Measurements from ENCODE around the gene SLC25A22.

Gene SLC25A22

DNA sequence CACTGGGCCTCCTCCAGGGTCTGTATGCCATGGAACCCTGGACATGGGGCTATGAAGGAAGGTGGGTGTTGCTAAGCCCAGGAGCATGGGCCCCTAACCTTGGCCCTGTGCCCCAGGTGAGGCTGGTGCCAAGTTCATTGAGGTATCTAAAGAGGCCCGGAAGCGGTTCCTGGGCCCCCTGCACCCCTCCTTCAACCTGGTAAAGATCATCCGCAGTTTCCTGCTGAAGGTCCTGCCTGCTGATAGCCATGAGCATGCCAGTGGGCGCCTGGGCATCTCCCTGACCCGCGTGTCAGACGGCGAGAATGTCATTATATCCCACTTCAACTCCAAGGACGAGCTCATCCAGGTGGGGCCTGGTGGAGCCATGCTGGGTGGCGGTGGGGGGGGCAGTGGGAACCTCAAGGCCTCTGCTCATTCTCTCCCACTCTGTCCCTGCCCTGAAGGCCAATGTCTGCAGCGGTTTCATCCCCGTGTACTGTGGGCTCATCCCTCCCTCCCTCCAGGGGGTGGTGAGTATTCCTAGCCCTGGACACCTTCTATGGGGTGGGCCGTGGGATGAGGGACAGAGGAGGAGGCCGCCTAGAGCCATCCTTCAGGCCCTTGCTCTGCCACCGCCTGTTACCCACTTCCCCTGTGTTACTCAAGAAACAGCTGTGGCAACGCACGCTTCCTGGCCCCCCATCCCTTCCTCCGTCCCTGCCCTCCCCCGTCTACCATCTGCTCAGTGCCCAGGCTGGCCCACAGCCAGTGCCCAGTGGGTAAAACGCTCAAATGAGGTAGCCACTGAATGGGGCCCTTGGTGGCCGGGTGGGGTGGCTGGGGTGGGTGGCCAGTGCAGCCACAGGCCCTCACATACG, 23.7 kb upstream of the SLC25A22 start:
- DNase-seq (ENCODE audit: low read depth): no peak

DNA sequence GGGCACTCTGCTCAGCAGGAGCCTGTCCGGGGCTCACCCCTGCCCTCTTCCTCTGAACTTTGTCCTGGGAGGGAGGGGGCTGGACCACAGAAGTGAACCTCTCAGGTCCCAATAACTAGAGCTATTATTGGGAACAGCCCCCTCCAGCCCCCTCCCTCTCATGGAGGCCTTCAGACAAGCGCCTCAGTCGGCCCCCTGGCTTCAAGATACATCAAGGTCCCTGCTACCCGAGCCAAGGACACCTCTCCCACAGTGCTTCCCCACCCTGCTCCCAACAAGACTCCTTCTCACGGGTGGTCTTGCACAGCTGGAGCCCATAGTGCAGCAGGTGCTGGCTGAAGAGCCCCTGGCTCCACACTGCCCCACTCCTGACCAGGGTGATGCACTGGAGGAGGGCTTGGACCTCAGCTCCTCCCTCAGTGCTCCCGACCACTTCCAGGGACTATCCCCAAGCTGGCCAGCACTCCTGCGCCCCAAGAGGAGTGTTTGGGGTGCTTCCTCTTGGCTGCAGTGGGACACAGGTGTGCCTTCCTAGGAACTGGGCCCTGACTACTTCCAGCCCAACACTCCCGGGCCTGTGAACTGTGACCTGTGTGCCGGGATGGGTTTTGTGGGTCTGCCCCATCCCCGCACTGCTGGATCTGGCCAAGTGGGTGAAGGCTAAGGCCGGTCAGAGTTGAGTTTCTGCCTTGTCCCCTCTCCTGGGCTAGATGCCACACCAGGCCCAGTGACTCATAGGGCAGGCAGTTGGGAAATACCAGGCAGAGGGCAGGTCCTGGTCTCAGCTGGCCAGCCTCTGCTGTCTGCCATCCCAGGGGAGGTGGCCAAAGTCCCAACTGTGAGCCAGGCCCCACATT, 22.8 kb upstream of the SLC25A22 start:
- peak; percentile 83 for DNase-seq (ENCODE audit: low read depth)

DNA sequence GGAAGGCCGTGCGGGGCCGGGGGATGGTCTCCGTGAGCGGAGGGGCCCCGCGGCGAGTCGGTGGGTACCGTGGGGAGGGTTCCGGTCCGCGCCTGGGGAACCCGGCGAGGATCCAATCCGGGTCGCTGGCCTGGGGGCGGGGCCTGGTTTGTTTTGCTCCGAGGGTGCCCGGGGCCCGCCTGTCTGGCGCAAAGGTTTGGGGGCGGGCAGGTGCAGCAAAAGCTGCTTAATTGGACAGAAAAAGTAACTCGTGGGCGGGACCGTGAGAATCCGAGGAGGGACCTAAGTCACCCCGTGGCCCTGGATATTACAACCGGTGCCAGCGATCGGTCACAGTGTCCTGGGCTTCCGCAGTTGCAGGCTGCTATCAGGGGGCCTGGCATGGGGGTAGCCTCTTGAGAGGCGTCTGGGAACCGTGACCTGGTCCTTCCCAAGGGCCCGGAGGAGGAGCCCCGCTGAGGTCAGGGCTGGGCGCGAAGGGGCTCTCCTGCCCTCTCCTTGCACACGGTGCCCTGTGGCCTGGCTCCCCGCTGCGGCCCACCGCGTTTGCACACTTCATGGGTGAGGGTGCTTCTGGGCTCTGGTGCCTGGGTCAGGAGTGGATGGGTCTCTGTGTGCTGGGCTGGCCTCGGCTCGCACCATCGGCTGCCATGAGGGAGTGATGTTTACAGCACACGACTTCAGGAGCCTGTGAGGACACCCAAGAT, 22.0 kb upstream of the SLC25A22 start:
- peak; percentile 83 for DNase-seq (ENCODE audit: low read depth)

DNA sequence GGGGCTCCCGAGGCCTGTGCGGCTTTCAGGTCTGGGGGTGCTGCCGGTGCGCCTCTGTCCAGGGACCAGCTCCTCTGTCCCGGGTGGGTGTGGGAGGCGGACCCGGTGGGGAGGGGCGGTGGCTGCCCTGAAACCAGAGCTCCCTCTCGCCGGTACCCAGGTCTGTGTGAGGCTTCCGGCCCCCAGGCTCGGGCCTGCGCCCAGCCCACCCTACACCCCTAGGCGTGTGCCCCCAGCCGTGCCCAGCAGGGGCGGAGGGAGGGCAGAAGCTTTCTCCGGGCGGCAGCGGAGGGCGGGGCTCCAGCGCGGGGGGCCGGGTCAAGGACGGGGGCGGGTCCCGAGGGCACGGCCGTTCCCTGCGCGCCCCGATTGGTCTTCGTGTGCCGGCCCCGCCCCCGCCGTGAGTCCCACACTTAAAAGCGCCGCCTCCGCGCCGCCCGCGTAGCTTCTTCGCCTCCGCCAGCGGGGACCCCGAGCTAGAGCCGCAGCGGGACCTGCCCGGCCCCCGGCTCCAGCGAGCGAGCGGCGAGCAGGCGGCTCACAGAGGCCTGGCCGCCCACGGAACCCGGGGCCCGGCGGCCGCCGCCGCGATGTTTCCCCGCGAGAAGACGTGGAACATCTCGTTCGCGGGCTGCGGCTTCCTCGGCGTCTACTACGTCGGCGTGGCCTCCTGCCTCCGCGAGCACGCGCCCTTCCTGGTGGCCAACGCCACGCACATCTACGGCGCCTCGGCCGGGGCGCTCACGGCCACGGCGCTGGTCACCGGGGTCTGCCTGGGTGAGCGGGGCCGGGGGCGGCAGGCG, 21.2 kb upstream of the SLC25A22 start:
- peak; percentile 89 for DNase-seq (ENCODE audit: low read depth)

DNA sequence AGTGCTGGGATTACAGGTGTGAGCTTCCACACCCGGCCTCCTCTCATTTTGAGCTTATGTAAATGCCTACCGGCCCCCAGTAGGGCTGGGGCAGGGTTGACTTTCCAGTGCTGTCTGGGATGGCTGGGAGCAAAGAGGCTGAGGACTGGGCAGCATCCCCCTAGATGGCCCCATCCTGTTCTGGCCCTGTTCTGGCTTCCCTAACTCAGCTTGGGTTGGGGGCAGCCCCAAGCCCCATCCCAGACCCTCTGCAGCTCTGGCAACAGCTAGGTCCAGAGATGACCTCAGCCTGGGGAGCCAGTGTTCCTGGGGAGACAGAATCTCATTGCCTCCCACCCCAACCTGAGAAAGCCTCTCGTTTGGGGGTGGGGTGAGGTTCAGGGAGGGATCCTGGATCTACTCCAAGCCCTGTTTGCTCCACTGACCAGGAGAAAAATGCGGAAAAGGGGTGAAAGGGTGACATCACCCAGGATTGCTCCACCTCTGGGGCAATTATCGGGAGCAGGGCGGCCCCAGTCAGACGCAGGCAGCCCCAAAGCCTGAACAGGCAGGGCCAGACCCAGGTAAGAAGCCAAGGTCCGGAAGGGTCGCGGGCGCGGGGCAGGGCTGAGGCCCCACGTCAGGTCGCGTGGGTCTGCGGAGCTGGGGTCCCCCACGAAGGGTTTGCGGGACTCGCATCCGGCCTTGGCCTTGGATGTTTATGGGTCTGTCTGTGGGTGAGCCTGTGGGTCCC, 20.5 kb upstream of the SLC25A22 start, which contains the start of gene PNPLA2:
PNPLA2 (plus strand) TSS at position 519 of the 733 bp plus-strand sequence. CDS start 805 bp downstream, outside the sequence.
- DNase-seq (ENCODE audit: low read depth): peak; percentile 81

DNA sequence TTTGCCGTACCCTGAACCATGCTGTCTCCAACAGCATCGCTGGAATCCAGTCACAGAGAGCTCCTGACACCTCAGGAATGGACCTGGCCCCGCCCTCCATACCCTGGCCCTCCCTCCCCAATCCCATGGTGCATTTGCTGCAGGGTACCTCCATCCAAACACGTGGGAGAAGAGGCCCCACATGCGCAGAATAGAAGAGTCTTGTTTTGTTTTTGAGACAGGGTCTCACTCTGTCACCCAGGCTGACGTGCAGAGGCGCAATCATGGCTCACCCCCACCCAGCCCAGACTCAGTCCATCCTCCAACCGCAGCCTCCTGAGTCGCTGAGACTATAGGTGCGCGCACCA, 18.3 kb upstream of the SLC25A22 start:
- no peak for DNase-seq (ENCODE audit: low read depth)

DNA sequence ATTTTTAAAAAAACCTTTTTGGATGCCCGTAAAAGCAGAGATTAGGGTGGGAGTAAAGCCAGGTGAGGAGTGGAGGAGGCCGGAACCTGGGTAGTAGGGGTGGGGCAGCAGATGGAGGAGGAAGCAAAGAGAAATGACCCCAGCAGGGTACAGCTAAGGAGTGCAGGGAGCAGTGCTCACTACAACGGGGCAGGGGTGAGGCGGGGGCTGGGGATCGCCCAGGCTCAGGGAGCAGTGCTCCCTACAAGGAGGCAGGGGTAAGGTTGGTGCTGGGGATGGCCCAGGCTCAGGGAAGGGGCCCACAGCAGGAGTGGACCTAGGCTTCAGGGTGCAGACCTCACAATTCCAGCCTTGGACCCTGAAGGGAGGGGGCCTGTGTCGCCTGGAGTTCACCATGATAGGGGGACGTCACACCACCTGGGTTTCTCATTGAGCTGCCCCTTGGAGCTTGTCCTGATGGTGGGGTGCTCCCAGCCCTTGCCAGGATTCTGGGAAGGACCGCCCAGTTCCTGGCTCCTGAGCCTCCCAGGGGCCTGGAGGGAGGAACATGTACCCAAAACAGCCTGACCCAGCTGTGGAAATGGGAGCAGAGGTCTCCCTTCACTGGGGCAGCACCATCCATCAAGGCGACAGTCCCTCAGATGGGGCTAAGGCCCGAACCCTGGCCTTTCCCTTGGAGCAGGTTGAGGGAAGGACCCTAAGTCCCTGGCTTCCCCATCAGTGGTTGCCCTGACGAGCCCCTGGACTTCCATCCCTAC, 17.8 kb upstream of the SLC25A22 start:
- DNase-seq (ENCODE audit: low read depth): no peak

DNA sequence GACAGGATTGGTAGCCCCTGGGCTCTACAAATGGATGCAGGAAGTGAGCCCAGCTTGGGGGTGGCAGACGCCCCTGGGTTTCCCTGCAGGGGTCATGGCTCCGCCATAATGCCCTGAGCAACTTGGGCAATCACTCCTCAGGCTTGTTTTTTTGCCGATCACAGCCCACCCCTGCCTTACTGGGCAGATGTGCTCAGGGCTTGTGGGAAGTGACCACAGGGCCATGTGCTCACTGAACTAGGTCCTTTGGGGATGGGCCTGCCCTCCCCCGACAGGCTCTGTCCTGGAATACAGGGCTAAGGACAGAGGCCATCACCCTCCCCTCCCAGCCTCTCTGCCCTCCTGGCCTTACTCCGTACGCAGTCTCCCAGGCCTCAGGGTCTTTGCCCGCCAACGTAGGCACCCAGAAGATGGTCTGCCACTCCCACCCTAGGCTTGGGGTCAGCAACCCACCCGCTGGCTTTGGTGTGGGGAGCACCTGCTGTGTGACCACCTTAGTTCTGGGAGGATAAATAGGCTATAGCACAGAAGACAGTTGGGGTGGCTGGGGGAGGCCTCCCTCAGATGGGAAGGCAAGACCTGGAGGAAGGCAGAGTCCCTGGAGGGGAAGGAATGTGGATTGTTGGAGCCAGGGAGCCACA, 15.5 kb upstream of the SLC25A22 start:
- no peak for DNase-seq (ENCODE audit: low read depth)

DNA sequence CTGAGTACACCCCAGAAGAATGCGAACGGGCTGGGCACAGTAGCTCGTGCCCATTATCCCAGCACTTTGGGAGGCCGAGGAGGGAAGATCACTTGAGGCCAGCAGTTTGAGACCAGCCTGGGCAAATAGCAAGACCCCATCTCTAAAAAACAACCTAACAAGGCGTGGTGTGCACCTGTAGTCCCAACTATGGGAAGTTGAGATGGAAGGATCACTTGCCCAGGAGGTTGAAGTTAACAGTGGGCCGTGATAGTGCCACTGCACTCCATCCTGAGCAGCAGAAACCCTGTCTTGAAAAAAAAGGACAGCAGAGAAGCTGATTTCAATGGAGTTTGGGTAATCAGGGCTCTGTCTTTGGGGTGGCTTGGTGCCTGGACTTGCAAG, 15.0 kb upstream of the SLC25A22 start:
- DNase-seq (ENCODE audit: low read depth): no peak

DNA sequence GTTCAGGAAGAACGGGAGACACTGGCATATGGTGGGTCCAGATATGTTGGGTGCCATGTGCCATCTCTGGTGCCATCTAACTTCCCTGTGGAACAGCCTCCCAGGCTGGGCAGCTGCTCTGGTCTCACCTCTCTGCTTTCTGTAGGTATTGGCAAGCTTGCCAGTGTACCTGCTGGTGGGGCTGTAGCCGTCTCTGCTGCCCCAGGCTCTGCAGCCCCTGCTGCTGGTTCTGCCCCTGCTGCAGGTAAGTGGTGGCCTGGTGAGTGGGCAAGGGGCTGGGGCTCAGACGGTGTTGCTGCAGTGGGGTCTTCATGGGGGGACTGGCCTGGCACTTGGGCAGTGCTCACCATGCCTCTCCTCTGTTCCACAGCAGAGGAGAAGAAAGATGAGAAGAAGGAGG, 14.3 kb upstream of the SLC25A22 start:
- DNase-seq (ENCODE audit: low read depth): no peak

DNA sequence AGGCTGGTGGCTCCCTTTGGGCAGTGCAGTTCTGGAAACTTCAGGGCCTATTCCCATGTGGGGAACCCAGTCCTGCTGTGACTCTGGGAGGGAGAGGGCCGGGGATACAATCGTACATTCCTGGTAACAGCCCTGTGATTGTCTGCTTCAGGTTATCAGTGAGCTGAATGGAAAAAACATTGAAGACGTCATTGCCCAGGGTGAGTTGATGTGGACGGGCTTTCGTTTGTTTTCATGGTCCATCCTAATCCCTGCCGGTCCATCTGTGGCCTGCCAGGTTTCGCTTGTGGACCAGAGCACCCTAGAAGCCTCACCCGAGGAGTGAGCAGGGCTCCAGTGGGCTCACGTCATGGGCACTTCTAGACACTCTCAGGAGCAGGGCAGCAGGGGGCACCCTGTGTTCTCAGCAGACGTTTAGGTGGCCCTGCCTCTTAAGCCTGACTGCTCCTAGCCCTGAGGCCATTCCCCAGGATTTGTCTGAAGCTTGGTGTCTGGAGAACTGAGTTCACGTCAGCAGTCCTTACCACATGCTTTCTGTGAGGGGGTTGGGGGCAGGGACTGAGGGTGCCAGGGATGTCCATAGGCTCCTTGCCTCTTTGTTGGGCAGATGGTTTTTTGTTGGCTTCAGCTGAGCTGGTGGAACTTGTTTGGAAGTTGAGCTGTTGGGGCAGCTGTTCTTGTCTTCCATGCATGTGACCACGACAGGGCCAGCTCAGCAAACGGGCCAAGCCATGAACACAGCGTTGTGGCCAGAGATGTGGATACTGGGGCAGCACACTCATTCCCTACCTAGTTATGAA, 13.6 kb upstream of the SLC25A22 start:
- DNase-seq (ENCODE audit: low read depth): peak; percentile 42

DNA sequence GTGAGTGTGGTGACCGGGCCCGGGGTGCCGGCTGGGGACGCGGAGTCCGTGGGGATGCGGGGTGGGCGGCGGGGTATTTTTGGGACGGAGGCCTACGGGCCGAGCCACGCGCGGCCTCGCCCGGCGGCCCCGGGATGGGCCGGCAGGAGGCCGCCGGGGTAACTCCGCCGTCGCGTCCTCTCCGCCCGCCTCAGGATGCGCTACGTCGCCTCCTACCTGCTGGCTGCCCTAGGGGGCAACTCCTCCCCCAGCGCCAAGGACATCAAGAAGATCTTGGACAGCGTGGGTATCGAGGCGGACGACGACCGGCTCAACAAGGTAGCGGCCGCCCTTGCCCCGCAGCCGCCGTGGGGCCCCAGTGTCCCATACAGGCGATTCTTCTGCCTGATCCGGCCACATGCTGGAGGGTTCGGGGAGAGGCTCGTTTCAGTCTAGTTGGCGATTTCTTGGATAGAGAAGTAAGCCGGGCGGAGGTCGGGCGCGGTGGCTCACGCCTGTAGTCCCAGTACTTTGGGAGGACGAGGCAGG, 12.0 kb upstream of the SLC25A22 start:
- DNase-seq (ENCODE audit: low read depth): no peak

DNA sequence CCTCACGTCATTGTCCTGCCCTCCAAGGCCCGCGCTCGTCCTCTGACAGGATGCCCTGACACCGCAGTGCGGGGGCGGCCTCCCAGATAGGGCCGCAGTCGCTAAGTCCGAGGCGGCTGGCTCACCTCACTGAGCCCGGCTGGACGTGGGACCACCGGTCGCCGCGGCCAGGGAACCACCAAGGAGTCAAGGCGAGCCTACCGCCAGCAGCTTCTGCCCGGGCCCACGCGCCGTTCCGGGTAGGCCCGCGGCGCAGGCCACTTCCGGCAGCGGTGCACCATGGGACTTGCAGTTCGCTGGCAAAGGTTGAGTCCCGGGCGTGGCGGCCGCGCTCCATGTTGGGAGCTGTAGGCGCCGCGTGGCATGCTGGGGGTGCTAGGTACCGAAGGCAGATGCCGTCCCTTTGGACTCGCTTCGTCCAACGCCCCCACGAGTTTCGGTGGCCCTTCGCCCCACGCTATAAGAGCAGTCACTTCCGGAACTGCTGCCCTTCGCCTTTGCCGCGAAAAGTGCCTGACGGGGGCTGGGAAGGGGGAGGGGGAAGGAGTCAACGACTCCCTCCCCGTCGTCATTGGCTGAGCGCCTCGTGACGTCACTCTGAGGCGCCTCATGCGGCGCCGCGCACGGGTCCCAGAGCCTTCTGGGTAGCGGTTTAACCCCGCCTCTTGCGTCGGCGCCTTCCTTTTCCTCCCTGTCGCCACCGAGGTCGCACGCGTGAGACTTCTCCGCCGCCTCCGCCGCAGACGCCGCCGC, 11.4 kb upstream of the SLC25A22 start, which contains the start of gene RPLP2:
RPLP2 (plus strand) TSS at position 681 of the 753 bp plus-strand sequence. CDS start 268 bp downstream, outside the sequence.
- DNase-seq (ENCODE audit: low read depth): peak; percentile 96

DNA sequence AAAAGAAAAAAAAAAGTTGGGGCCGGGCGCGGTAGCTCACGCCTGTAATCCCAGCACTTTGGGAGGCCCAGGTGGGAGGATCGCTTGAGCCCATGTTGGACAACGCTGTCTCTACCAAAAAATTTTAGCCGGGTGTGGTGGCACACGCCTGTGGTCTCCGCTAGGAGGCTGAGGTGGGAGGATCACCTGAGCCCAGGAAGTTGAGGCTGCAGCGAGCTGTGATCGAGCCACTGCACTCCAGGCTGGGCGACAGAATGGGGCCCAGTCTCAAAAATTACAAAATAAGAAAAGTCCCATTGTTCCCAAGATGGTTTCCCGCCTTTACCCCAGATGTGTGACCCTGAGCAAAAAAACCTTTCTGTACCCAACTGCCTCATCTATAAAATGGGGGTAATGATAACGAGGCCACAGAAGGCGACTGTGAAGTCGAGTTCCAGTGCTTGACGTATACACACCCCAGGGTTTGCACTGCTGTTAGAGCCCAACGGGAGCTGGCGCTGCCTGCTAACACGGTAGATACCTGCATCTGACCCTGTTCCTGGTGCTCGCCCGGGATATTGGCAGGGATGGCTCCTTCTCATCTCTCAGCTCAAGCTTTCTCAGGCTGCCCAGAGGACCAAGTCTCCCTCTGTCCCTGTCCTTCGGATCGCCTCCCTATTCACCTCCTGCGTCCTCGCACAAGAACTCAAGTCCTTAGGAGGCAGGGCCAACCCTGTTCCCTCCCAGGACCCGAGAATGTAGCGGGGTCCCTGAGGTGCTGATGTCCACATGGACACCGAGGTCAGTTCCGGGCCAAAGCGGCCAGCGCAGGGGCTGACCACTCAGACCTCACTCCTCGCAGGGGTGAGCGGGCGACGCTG, 10.6 kb upstream of the SLC25A22 start:
- DNase-seq (ENCODE audit: low read depth): no peak

DNA sequence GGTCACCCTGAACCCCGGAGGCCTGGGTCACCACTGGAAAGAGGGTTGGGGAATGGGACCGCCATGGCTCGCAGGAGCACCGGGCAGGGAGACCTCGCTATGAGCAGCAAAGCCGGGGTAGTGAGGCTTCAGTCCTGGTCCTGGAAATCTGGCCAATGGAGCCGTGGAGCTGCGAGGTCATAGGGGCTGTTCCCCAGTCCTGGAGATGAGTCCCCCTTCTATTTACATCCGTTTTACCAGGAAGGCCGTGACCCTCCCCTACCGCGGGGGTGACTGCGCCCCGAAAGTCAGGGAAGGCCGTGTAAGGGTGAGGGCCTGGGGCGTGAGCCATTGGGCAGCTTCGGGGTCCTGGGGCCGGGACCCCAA, 6.5 kb upstream of the SLC25A22 start:
- no peak for DNase-seq (ENCODE audit: low read depth)

DNA sequence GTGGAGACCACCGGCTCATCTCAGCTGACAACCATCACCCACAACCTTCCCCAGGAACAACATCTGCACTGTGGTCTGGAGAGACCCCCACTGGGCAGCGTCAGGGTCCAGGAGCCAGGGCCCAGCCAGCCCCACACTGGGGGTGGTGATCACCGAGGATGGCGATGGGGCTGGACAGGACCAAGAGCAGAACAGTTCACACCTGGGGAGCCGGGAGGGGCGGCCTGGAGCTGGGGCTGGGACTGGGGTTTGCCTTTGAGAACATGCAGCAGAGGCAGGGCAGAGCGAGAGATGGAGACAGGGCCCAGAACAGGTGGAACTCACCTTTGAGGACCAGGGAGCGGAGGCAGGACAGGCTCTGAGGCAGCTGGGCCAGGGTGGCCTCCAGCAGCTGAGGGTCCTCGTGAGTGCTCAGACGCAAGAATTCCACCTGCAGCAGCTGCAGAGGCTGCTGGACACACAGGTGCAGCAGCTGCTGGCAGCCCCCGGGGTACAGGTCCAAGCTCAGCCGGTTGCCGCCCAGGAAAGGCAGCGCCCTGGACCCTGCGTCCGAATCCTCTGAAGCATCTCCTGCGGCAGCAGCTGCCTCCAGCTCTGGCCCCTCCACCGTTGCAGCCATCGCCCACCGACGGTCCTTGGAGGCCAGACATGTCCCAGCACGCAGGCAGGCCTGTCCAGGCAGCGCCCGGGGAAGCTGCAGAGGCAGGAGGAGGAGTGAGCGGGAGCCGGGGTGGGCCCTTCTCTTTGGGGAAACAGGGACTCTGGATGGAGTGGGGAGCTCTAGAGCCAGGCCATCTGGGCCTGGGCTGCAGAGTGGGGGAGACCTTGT, 5.9 kb upstream of the SLC25A22 start:
- peak; percentile 24 for DNase-seq (ENCODE audit: low read depth)

Data from EH (cell line).